CD4-positive, alpha-beta T cell (primary cell): ENCODE data around the gene SLC25A39. TPM values are rescaled to one million over a fixed set of nuclear protein-coding genes. Genes with fewer than 3 reads are reported as not detected.

Source experiments
- ATAC-seq: fragments of 200-7000 bp; cut with Tn5 transposase; one replicate; pipeline ENCODE4 v1.10.0; 2022; ENCODE audit warnings: mild to moderate bottlenecking; ENCODE audit not compliant: poor library complexity
- CTCF ChIA-PET: fragments of 350-600 bp; sonication (Branson Sonifier 250); formaldehyde crosslinking; loops from one replicate; lab custom pipeline; 2021; ENCODE audit warnings: antibody characterized with exemption, inconsistent platforms; lab: Charles Lee
- POLR2A ChIA-PET: fragments of 350-600 bp; sonication (Branson Sonifier 250); formaldehyde crosslinking; loops from one replicate; lab custom pipeline; 2021; ENCODE audit warnings: antibody characterized with exemption, inconsistent platforms; lab: Charles Lee
- DNase-seq, 14 experiments: peaks; one replicate each; pipeline ENCODE4 v3.0.0-alpha.2; 2013 to 2020; ENCODE audit warnings: mixed read lengths in 2 of 14
- H3K27ac ChIP-seq, 2 donors: one replicate each; pipeline versions ENCODE4 v1.5.1 to v1.7.0; 2013; ENCODE audit warnings: low read length in 2 of 2, low read depth in 1 of 2, mild to moderate bottlenecking in 1 of 2
- H3K27me3 ChIP-seq, 2 experiments: 1 replicate in 1 of 2; 2 replicates in 1 of 2; pipeline versions ENCODE4 v1.6.1 to v1.7.0; 2013; ENCODE audit warnings: low read length in 2 of 2, control low read depth in 1 of 2, mild to moderate bottlenecking in 1 of 2, moderate library complexity in 1 of 2; ENCODE audit not compliant: insufficient read depth in 2 of 2, control insufficient read depth in 1 of 2
- H3K36me3 ChIP-seq: one replicate; pipeline ENCODE4 v1.6.1; 2013; ENCODE audit warnings: low read length, control low read depth; ENCODE audit not compliant: insufficient read depth
- H3K4me1 ChIP-seq: one replicate; pipeline ENCODE4 v1.6.1; 2013; ENCODE audit warnings: low read length, control low read depth; ENCODE audit not compliant: insufficient read depth
- H3K4me3 ChIP-seq: one replicate; pipeline ENCODE4 v1.5.1; 2013; ENCODE audit warnings: mild to moderate bottlenecking, low read length, moderate library complexity
- H3K9me3 ChIP-seq, 2 experiments: 1 replicate in 1 of 2; 2 replicates in 1 of 2; pipeline versions ENCODE4 v1.6.1 to v1.7.0; 2013; ENCODE audit warnings: low read length in 2 of 2, mild to moderate bottlenecking in 2 of 2, control low read depth in 1 of 2, moderate library complexity in 1 of 2; ENCODE audit not compliant: control insufficient read depth in 1 of 2, insufficient read depth in 1 of 2
- H3K27ac Mint-ChIP-seq: one replicate; pipeline ENCODE4 v1.8.0; 2020; ENCODE audit warnings: mixed read lengths
- H3K27me3 Mint-ChIP-seq: one replicate; pipeline ENCODE4 v1.8.0; 2021; ENCODE audit warnings: mixed read lengths
- H3K36me3 Mint-ChIP-seq: one replicate; pipeline ENCODE4 v1.8.0; 2021; ENCODE audit warnings: low read depth, mixed read lengths
- H3K4me1 Mint-ChIP-seq: one replicate; pipeline ENCODE4 v1.8.0; 2021; ENCODE audit warnings: low read depth, mixed read lengths
- H3K4me3 Mint-ChIP-seq: one replicate; pipeline ENCODE4 v1.8.0; 2020; ENCODE audit warnings: mild to moderate bottlenecking, mixed read lengths
- H3K9me3 Mint-ChIP-seq: one replicate; pipeline ENCODE4 v1.8.0; 2020; ENCODE audit warnings: mixed read lengths
- CTCF ChIP-seq: fragments of 200-600 bp; IDR thresholded peaks from one replicate; pipeline ENCODE4 v1.8.0; 2022; ENCODE audit warnings: antibody characterized with exemption, mild to moderate bottlenecking
- intact Hi-C, 2 experiments: fragments of 100-400 bp; cut with DNase I in 1 of 2; cut with micrococcal nuclease in 1 of 2; formaldehyde crosslinking; loops; one replicate each; pipeline versions ENCODE4 v1.15.1 to v1.9.0; 2023 to 2025; cut with DNase I, micrococcal nuclease
- total RNA-seq, 174 experiments: library from RNA in 2 of 174; stranded (reverse) in 2 of 174; gene quantifications; one replicate each; pipeline ENCODE4 v1.2.3 and lab custom pipeline; 2021 to 2026

The SLC25A39 gene
- total RNA-seq, 2 experiments from 2014 or later: 55.5 to 65.5 TPM

- Mint-ChIP-seq H3K27me3 (peaks cover 4% of the 10 kb centered on the region), H3K4me3 (no peak overlapping the region), H3K27ac (no peak overlapping the region), H3K9me3 (no peaks in the 10 kb centered on the region), H3K36me3 (no peaks in the 10 kb centered on the region), H3K4me1 (peaks cover 6% of the 10 kb centered on the region)
- POLR2A ChIA-PET: no interaction called here
- TF ChIP-seq CTCF: no peak
- Histone ChIP-seq H3K4me3 (no peak overlapping the region), H3K36me3 (no peaks in the 10 kb centered on the region), H3K27me3 (no peaks in the 10 kb centered on the region), H3K4me1 (peaks cover 6% of the 10 kb centered on the region), H3K27ac (no peak overlapping the region), H3K9me3 (no peaks in the 10 kb centered on the region)
- no peak for DNase-seq
- CTCF ChIA-PET: no interaction called here
- intact Hi-C loops: loop anchor here in 1 of 2 experiments (5.0 kb wide), 1 partner anchor 192 kb away; the partner anchor contains the start of gene HROB
- ATAC-seq: no peak
Observed at GRCh38 chr17:44334727-44335126, 10.1 kb upstream of the SLC25A39 start.

- Mint-ChIP-seq H3K27me3 (peaks cover 4% of the 10 kb centered on the region), H3K9me3 (no peaks in the 10 kb centered on the region), H3K27ac (no peak overlapping the region), H3K4me1 (peaks cover 6% of the 10 kb centered on the region), H3K36me3 (no peaks in the 10 kb centered on the region), H3K4me3 (no peak overlapping the region)
- no peaks in the 10 kb centered on the region for H3K36me3 ChIP-seq
- no peak overlapping the region for H3K27ac ChIP-seq
- POLR2A ChIA-PET: no interaction called here
- H3K27me3 ChIP-seq: no peaks in the 10 kb centered on the region
- intact Hi-C loops: loop anchor here in 1 of 2 experiments (5.0 kb wide), 1 partner anchor 192 kb away; the partner anchor contains the start of gene HROB
- no peak overlapping the region for H3K4me3 ChIP-seq
- DNase-seq (no peak), ATAC-seq (no peak)
- CTCF ChIA-PET: no interaction called here
- H3K9me3 ChIP-seq: no peaks in the 10 kb centered on the region
- no peak for TF ChIP-seq CTCF
- H3K4me1 ChIP-seq: peaks cover 6% of the 10 kb centered on the region
Observed at GRCh38 chr17:44334315-44334714, 9.7 kb upstream of the SLC25A39 start.

DNA sequence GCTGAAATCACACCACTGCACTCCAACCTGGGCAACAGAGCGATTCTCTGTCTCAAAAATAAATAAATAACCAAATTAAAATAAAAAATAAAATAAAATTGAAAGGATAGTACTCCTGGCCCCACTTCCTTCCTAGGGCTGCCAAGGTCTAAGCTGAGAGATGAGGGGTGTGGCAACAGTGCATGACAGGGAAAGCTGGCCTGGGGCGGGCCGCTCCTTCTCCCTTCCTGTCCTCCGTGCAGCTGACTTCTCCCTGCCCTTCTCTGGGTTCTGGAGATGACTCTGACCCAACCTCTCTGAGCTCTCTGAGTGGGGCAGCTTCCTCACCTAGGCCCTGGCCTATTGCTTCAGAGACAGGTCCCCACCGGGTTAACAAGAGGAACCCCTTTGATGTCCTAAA, 8.7 kb upstream of the SLC25A39 start:
- ChIA-PET CTCF (interaction anchor here (1.5 kb wide), 1 partner anchor 123 kb away, joined by 6 read pairs; no protein-coding TSS in a partner anchor), POLR2A (interaction anchor here (1.1 kb wide), 1 partner anchor 12 kb away, joined by 5 read pairs; the partner anchor contains the start of gene GRN)
- peaks cover under 1% of the 10 kb centered on the region for H3K27me3 Mint-ChIP-seq
- intact Hi-C loops: loop anchor here in 1 of 2 experiments (5.0 kb wide), 1 partner anchor 191 kb away; the partner anchor contains the start of gene HROB
- no peak overlapping the region for H3K4me3 Mint-ChIP-seq
- Histone ChIP-seq H3K27ac (no peak overlapping the region), H3K27me3 (no peaks in the 10 kb centered on the region), H3K4me3 (no peak overlapping the region), H3K4me1 (peaks cover 6% of the 10 kb centered on the region), H3K36me3 (no peaks in the 10 kb centered on the region), H3K9me3 (no peaks in the 10 kb centered on the region)
- TF ChIP-seq CTCF: no peak
- no peak overlapping the region for H3K27ac Mint-ChIP-seq
- DNase-seq: peak in 2 of 14 experiments; percentile 41 to 44
- no peaks in the 10 kb centered on the region for H3K9me3 Mint-ChIP-seq
- no peaks in the 10 kb centered on the region for H3K36me3 Mint-ChIP-seq
- peaks cover 6% of the 10 kb centered on the region for H3K4me1 Mint-ChIP-seq
- no peak for ATAC-seq
